Pulmonary artery endothelial cell (primary cell): ENCODE results near the gene NANOS2. TPM values are rescaled to one million over a fixed set of nuclear protein-coding genes. Genes with fewer than 3 reads are reported as not detected.
A peak's percentile ranks its signal among the peaks of the same experiment; 100 is the strongest.
"Not testable (repeated sequence)": the region's sequence is repeated elsewhere in the genome, so short reads cannot be mapped to it uniquely, and the experiment has no call there.

Source experiments
- DNase-seq: peaks from one replicate; pipeline ENCODE4 v3.0.0-alpha.2; 2011; ENCODE audit warnings: low read depth, low spot score
- total RNA-seq: library from RNA; depleted of rRNA; stranded (reverse); fragments of >200 nt; gene quantifications from 2 replicates; pipeline ENCODE4 v1.2.3, GENCODE V29; 2014

The NANOS2 gene
- total RNA-seq, 1 donor from 2014 or later = not detected

GRCh38 chr19:45895983-45896599 is 18.5 kb downstream of the NANOS2 start:
- not testable (repeated sequence) for DNase-seq

DNA sequence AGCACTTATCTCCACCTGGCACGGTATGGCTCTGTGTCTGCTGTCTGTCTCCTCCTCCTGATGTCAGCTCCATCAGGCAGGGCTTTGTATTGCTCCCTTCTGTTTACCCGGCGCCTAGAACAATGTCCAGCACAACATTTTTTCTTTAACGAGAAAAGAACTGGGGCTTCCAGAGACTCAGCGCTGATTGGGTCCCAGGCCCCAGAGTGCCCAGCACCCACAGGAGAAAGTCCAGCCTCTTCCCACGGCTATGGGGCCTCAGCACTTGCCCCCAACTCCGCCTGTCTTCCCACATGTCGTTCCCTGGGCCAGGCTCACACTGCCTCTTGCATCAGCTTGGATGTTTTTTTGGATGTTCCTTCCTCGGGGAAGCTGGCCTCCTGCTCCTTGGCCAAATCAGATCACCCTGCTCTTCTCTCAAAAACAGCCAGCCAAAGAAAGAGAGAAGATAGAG is 19.0 kb downstream of the NANOS2 start:
- no peak for DNase-seq

- no peak for DNase-seq
Measured at GRCh38 chr19:45890877-45891276, 23.7 kb downstream of the NANOS2 start.

GRCh38 chr19:45889210-45889885 is 25.2 kb downstream of the NANOS2 start:
- no peak for DNase-seq

GRCh38 chr19:45887200-45887710 is 27.3 kb downstream of the NANOS2 start:
- DNase-seq = no peak

GRCh38 chr19:45886427-45887199 is 28.0 kb downstream of the NANOS2 start:
- peak; percentile 74 for DNase-seq

- DNase-seq = peak; percentile 63
Measured at GRCh38 chr19:45885556-45886426, 28.8 kb downstream of the NANOS2 start, which contains the start of gene IRF2BP1. TSS of gene IRF2BP1 (minus strand) at chr19:45886141. CDS start at chr19:45885774, 367 bp downstream.

GRCh38 chr19:45884682-45885555 is 29.7 kb downstream of the NANOS2 start:
- no peak for DNase-seq

GRCh38 chr19:45883881-45884681 is 30.5 kb downstream of the NANOS2 start:
- no peak for DNase-seq

- no peak for DNase-seq
Measured at GRCh38 chr19:45883586-45883880, 31.0 kb downstream of the NANOS2 start.

DNA sequence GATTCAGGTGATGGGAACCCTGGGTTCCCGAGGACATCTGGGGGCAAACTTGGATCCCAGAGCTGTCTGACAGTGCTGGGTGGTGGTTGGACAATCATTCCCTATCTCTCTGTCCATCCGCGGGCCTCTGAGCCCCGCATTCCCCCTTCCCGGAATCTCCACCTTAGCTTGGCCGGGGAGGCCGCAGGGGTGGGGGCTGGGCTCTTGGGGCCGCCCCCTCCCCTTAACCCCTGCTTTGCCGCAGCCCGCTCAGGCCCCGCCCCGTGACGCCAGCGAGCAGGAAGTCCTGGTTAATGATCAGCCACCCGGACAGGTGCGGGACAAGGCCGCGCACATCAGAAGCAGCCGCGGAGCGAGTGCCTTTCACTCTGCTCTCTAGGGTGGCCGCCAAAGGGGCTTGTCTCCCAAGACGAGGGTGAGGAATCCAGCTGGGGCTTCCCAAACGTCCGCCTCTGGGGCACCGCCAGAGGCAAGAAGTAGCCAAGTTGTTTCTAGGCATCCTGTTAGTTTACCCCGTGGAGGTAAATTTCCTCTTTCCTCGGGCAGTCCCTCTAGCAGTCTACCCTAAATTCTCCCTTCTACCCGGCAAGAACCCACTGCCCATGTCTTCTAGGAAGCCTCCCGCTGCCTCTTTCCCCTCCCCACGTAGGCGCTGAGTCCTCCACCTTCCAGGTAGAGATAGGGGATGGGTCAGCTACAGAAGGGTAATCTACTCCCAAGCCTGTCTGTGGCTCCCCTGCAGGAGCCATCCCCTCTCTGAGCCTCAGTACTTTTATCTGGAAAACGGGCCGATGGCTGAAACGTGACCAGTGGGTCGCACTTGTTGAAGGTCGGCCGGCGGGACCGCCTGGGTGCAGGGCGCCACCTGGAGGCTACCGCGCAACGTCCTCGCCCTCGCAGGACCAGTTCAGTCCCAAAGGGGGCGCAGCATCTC is 31.7 kb downstream of the NANOS2 start:
- peak; percentile 63 for DNase-seq

DNA sequence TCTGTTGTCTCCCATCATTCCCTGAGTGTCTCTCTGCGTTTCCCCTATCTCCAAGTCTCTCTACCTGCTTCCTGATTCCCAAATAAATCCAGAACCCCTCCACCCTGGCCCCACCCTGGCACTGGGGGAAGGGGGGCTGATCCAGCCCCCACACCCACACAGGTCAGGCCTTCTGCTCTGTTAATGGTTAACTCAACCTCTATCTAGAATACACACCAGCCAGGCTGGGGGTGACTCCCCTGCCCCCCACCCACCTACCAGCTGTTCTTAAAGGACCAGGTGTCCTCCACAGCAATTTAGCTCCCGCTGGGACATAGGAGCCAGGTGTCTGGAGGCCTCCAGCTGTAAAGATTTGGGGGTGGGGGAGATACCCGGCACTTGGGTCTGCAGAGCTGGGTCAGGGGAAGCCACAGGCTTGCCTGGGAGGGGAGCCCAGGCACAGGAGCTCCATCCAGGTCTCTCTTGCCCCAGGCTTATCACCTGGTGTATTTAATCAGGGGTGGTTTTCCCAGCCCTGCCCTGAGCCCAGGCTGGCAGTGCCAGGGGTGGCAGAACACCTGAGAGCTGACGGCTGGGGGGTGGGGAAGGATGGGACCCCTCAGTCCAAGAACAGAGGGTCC is 32.6 kb downstream of the NANOS2 start:
- DNase-seq = no peak

DNA sequence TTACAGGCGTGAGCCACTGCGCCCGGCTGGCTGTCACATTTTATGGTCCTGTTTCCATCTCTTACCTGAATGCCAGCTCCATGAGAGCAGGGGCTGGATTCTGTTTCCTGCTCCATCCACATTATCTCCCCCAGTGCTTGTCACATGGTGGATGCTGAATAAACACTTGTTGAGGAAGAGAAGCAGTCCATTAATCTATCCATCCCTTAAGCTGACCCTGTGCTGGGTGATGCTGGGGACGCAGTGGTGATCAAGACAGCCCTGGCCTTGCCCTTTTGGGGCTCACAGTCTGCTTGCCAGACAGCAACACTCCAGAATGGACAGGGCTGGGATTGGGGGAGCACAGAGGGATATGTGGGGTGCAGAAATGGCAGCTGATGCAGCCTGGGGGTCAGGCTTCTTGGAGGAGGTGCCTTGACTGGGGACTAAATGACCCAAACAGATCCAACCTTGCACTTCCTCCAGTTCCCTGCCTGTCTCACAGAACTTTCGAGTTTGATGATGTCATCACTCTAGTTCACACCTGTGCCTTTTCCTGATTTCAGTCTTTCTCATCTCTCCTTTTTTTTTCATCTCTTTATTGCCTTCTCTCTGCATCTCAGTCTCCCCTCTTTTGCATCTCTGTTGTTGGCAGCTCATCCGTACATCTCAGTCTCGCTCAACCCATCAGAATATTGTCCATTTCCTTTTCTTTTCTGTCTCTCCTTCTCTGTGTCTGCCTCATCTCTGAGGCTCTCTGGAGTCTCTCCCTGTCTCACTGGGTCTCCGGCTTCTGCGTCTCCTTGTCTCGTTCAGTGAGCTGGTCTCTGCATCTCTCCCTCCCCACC is 33.3 kb downstream of the NANOS2 start:
- no peak for DNase-seq

DNA sequence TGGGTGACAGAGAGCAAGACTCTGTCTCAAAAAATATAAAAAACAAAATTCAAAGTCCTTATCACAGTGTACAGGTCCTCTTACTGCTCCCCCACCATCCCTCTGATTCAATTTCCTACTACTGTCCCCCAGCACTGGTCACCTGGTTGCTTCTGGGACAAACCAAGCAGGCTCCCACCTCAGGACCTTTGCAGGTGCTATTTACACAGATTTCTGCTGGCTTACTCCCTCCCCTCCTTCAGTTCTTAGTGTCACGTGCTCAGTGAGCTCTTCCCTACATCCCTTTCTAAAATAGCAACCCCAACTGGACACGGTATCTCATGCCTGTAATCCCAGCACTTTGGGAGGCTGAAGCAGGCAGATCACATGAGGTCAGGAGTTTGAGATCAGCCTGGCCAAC is 34.6 kb downstream of the NANOS2 start:
- no peak for DNase-seq

DNA sequence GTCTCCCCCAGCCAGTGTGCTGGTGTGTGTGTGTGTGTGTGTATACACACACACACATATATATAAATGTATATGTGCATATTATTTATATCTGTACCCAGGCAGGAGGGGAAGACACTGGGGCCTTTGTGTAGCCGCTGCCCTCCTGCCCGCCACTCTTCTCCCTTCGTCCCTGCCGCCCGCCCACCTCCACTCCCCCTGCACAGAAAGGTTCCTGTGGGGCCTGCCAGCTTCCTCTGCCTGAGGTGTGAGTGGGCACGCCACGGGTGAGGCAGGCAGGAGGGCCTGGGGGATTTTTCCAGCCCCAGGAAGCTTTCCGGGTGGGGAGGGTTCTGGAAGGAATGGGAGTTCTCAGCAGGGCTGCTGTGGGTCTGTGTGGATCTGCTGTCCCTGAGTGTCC is 35.5 kb downstream of the NANOS2 start:
- no peak for DNase-seq

DNA sequence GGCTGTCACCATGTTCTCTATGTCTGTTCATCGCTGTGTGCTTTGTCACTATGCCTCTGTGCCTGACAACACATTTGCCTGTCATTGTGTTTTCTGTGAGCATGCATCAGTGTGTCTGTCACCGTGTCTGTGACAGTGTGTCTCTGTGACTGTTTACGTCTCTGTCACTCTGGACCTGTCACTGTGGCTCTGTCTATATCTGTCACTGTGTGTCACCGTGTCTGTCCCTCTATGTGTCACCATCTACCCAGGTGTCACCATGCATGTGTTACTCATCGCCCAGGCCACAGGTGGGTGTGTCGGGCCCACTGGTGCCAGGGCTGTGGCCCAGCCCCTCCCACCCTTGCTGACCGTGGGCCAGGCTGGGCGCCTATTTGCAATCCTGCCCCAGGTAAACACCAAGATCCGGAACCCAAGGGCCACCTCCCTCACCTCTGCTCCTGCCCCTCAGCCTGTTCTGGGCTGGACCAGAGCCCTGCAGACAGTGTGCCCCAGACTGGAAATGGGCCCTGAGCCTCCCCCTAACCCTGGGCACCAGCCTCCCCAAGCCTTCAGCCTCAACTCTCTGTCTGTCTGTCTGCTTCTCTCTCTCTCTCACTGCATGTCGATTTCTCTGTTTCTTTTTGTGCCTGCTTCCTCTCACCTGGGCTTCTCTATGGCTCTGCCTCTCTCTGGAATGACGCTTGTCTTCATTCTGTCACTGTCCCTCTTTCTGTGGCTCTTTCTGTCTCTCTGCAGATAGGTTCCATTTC is 36.4 kb downstream of the NANOS2 start:
- no peak for DNase-seq
